GM23248 (cell line): ENCODE results near the gene L3MBTL4. TPM values are rescaled to one million over a fixed set of nuclear protein-coding genes. Genes with fewer than 3 reads are reported as not detected.

Source experiments
- DNase-seq: peaks from one replicate; pipeline ENCODE4 v3.0.0-alpha.2; 2015
- H2AFZ ChIP-seq: fragments of 200-600 bp; sonication (generic); 2 replicates; pipeline ENCODE4 v1.6.1; 2016; ENCODE audit warnings: antibody characterized with exemption
- H3F3A ChIP-seq: fragments of 200-600 bp; sonication (generic); 2 replicates; pipeline ENCODE4 v1.6.1; 2016; ENCODE audit warnings: mild to moderate bottlenecking, antibody characterized with exemption, mixed run types; ENCODE audit not compliant: insufficient read depth
- H3K27ac ChIP-seq: fragments of 200-600 bp; sonication (generic); 2 replicates; pipeline ENCODE4 v1.5.1; 2016; ENCODE audit warnings: mild to moderate bottlenecking
- H3K27me3 ChIP-seq: fragments of 200-600 bp; sonication (generic); replicated peaks from 2 replicates; pipeline ENCODE4 v1.6.1; 2016; ENCODE audit warnings: mild to moderate bottlenecking; ENCODE audit not compliant: insufficient read depth
- H3K36me3 ChIP-seq: fragments of 200-600 bp; sonication (generic); 2 replicates; pipeline ENCODE4 v1.6.1; 2016; ENCODE audit warnings: low read depth, mild to moderate bottlenecking
- H3K4me1 ChIP-seq: fragments of 200-600 bp; sonication (generic); 2 replicates; pipeline ENCODE4 v1.6.1; 2016; ENCODE audit warnings: mild to moderate bottlenecking; ENCODE audit not compliant: insufficient read depth
- H3K4me2 ChIP-seq: fragments of 200-600 bp; sonication (generic); one replicate; pipeline ENCODE4 v1.6.1; 2016; ENCODE audit warnings: mild to moderate bottlenecking; ENCODE audit not compliant: unreplicated experiment
- H3K4me3 ChIP-seq: fragments of 200-600 bp; sonication (generic); 2 replicates; pipeline ENCODE4 v1.5.1; 2016; ENCODE audit warnings: mild to moderate bottlenecking
- H3K79me2 ChIP-seq: fragments of 200-600 bp; sonication (generic); 2 replicates; pipeline ENCODE4 v1.6.1; 2016; ENCODE audit warnings: mild to moderate bottlenecking; ENCODE audit not compliant: insufficient read depth
- H3K9ac ChIP-seq: fragments of 200-600 bp; sonication (generic); 2 replicates; pipeline ENCODE4 v1.6.1; 2016; ENCODE audit warnings: mild to moderate bottlenecking
- H3K9me2 ChIP-seq: fragments of 200-600 bp; sonication (generic); 2 replicates; pipeline ENCODE4 v1.6.1; 2016; ENCODE audit warnings: mixed run types, mild to moderate bottlenecking, moderate library complexity; ENCODE audit not compliant: insufficient read depth
- H3K9me3 ChIP-seq: fragments of 200-600 bp; sonication (generic); one replicate; pipeline ENCODE4 v1.6.1; 2017; ENCODE audit warnings: low read depth
- H4K20me1 ChIP-seq: fragments of 200-600 bp; sonication (generic); 2 replicates; pipeline ENCODE4 v1.6.0; 2016; ENCODE audit not compliant: insufficient read depth
- EZH2 ChIP-seq: fragments of 200-600 bp; sonication (generic); IDR thresholded peaks from 2 replicates; pipeline ENCODE4 v1.6.1; 2018; ENCODE audit warnings: antibody characterized with exemption, mild to moderate bottlenecking; ENCODE audit not compliant: insufficient read depth, poor library complexity, severe bottlenecking
- EZH2phosphoT487 ChIP-seq: fragments of 200-600 bp; sonication (generic); IDR thresholded peaks from 2 replicates; pipeline ENCODE4 v1.6.1; 2018; ENCODE audit warnings: antibody characterized with exemption, moderate library complexity, mild to moderate bottlenecking, low read depth; ENCODE audit not compliant: insufficient read depth
- WGBS, 2 experiments: methylation state at CpG; one replicate each; pipeline ENCODE4 v1.1.6; 2015 to 2017; ENCODE audit warnings: low lambda C conversion rate in 2 of 2, low coverage in 1 of 2; ENCODE audit errors: missing lambda C conversion rate in 2 of 2; 5-methylcytosine and 5-hydroxymethylcytosine counted together
- in situ Hi-C: fragments of 300-500 bp; cut with MboI; formaldehyde crosslinking; loops from 2 replicates; pipeline ENCODE4 v1.15.0; 2020
- polyA plus RNA-seq: library from polyadenylated mRNA; unstranded; fragments of >200 nt; fragmentation: Nextera tagmentation; extraction: Ambion mirVana; gene quantifications from 2 replicates; pipeline ENCODE4 v1.2.1, GENCODE V29; 2016
- total RNA-seq: library from RNA; depleted of rRNA; stranded (reverse); fragments of >200 nt; shearing (Covaris generic); gene quantifications from 2 replicates; pipeline ENCODE4 v1.2.3, GENCODE V29; 2014

Gene L3MBTL4
- total and polyA plus RNA-seq, 2 experiments from 2014 or later: not detected

DNA sequence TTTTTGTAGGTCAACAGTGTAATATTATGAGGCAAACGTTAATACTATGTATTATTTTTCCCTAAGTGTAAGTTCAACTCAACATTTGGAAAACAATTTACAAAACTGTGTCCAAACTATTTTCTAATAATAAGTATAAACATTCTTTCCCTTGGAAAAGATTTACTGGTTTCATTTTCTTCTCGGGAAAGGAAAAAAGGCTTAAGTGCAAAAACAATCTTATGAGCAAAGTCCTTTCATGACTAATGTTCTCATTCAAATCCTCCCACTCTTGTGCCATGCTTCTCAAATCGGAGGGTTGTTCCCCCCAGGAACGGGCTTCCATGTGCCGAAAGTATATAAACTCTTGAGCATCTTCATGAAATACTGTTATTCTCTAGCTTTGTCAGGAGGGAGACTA lies 19.8 kb upstream of the L3MBTL4 start:
- no peak overlapping the region for H3K4me2 ChIP-seq
- WGBS, 2 experiments: 2 to 3% methylated on average over 5 of the region's 5 CpGs
- no peak for TF ChIP-seq EZH2
- no peak for TF ChIP-seq EZH2phosphoT487
- peak; percentile 8 for DNase-seq
- H4K20me1 ChIP-seq: no peaks in the 10 kb centered on the region
- H3F3A ChIP-seq: no peaks in the 10 kb centered on the region
- H3K36me3 ChIP-seq: no peaks in the 10 kb centered on the region
- H3K79me2 ChIP-seq: no peaks in the 10 kb centered on the region
- no peak overlapping the region for H3K9ac ChIP-seq
- H2AFZ ChIP-seq: no peak overlapping the region
- H3K9me3 ChIP-seq: no peaks in the 10 kb centered on the region
- no peaks in the 10 kb centered on the region for H3K27me3 ChIP-seq
- no peaks in the 10 kb centered on the region for H3K4me1 ChIP-seq
- in situ Hi-C loops: no loop called here
- H3K9me2 ChIP-seq: no peaks in the 10 kb centered on the region
- H3K4me3 ChIP-seq: no peak overlapping the region
- H3K27ac ChIP-seq: no peak overlapping the region

DNA sequence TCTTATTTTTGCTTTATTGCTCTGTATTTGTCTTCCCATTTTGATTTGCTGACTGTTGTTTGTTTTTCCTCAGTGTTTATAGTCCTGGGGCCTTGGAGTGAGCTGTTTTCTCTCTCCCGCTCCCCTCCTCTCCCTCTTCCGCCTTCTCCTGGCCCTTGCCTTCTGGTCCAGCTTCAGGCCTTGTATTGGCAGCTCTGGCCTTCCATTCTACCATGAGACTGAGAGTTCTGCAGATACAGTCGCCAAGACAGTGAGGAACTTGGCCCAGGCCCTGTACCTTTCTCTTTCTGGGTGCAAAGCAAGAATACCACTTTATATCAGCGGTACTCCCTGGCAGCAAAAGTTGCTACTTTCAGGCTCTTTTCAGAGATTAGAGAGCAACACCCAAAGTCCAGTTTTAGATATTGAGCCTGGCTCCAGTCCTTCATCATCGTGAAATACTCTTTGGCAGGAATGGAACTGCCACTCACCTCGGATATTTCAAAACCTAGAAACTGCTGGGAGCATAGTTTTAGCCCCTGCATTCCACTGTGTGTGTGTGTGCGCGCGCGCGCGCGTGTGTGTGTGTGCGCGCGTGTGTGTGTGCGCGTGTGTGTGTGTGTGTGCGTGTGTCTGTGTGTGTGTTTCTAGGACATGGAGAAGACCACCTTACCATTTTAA lies 17.1 kb upstream of the L3MBTL4 start:
- TF ChIP-seq EZH2phosphoT487 (no peak), EZH2 (no peak)
- WGBS, 2 experiments: 51 to 54% methylated on average over 17 to 19 of the region's 19 CpGs
- no peaks in the 10 kb centered on the region for H3K9me3 ChIP-seq
- H3F3A ChIP-seq: no peaks in the 10 kb centered on the region
- no peaks in the 10 kb centered on the region for H3K27me3 ChIP-seq
- DNase-seq: no peak
- no peaks in the 10 kb centered on the region for H3K4me1 ChIP-seq
- no peaks in the 10 kb centered on the region for H3K9me2 ChIP-seq
- in situ Hi-C loops: no loop called here
- H3K9ac ChIP-seq: no peak overlapping the region
- no peak overlapping the region for H3K27ac ChIP-seq
- H3K4me2 ChIP-seq: no peak overlapping the region
- H3K79me2 ChIP-seq: no peaks in the 10 kb centered on the region
- no peaks in the 10 kb centered on the region for H3K36me3 ChIP-seq
- no peaks in the 10 kb centered on the region for H4K20me1 ChIP-seq
- no peak overlapping the region for H2AFZ ChIP-seq
- H3K4me3 ChIP-seq: no peak overlapping the region

DNA sequence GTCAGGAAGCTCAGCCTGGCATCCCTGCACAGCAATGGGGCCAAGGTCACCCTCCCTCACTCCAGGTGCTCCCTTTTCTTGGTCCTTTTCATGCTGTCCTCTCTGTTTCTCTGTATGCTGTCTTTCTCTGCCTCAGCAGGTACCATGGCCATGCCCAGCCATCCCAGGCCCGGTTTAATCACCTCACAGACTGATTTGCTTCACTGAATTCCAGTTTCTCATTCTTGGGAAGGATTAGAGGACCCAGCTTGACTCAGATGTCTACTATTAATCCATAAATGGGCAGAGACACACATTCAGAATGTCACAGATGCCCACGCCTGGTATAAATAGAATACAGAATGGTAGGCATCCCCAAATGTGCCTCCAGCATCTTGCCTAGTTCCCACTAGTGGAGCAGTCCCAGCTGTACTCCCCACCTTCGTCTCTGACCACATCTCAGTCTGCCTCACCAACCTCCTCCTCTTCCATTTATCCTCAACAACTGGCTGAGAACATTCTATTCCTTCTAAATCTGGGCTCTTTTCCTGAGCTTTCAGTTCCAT lies 14.2 kb upstream of the L3MBTL4 start:
- 34 to 37% methylated on average over 3 of the region's 3 CpGs for WGBS, 2 experiments
- Histone ChIP-seq H3K36me3 (no peaks in the 10 kb centered on the region), H2AFZ (no peak overlapping the region), H3K9me3 (no peaks in the 10 kb centered on the region), H3K4me2 (no peak overlapping the region), H3K4me3 (no peak overlapping the region), H4K20me1 (no peaks in the 10 kb centered on the region), H3K27ac (no peak overlapping the region), H3K4me1 (no peaks in the 10 kb centered on the region), H3K9me2 (no peaks in the 10 kb centered on the region), H3K27me3 (no peaks in the 10 kb centered on the region), H3K79me2 (no peaks in the 10 kb centered on the region), H3K9ac (no peak overlapping the region), H3F3A (no peaks in the 10 kb centered on the region)
- in situ Hi-C loops: no loop called here
- DNase-seq: no peak
- TF ChIP-seq EZH2phosphoT487: no peak
- no peak for TF ChIP-seq EZH2

DNA sequence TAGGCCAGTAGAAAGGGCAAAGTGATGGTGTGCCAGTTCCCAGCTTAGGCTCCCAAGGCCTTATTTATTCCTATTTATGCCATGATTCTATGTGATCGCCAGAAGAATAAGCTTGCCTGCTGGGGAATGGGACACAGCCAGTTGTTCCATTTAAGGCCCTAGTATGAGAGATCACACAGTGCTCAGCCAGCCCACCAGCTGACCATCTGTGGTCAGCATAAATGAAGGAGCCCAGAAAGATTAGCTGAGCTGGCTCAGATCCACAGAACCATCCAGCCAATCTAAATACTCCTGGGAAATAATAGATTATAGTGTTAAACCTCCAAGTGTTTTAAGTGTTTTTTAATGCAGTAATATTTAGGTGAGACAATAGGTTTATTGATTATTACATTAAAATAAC lies 12.6 kb upstream of the L3MBTL4 start:
- H2AFZ ChIP-seq: no peak overlapping the region
- no peak for TF ChIP-seq EZH2phosphoT487
- TF ChIP-seq EZH2: no peak
- no peak overlapping the region for H3K27ac ChIP-seq
- DNase-seq: no peak
- 29 to 47% methylated on average over 1 of the region's 1 CpG for WGBS, 2 experiments
- H3K4me2 ChIP-seq: no peak overlapping the region
- H3K9me3 ChIP-seq: no peaks in the 10 kb centered on the region
- H3K4me3 ChIP-seq: no peak overlapping the region
- no peaks in the 10 kb centered on the region for H3K27me3 ChIP-seq
- in situ Hi-C loops: no loop called here
- no peak overlapping the region for H3K9ac ChIP-seq
- no peaks in the 10 kb centered on the region for H3K9me2 ChIP-seq
- no peaks in the 10 kb centered on the region for H3K36me3 ChIP-seq
- H3K4me1 ChIP-seq: no peaks in the 10 kb centered on the region
- H3K79me2 ChIP-seq: no peaks in the 10 kb centered on the region
- no peaks in the 10 kb centered on the region for H3F3A ChIP-seq
- H4K20me1 ChIP-seq: no peaks in the 10 kb centered on the region
